ENCODE measurements around the gene THSD4.

DNA sequence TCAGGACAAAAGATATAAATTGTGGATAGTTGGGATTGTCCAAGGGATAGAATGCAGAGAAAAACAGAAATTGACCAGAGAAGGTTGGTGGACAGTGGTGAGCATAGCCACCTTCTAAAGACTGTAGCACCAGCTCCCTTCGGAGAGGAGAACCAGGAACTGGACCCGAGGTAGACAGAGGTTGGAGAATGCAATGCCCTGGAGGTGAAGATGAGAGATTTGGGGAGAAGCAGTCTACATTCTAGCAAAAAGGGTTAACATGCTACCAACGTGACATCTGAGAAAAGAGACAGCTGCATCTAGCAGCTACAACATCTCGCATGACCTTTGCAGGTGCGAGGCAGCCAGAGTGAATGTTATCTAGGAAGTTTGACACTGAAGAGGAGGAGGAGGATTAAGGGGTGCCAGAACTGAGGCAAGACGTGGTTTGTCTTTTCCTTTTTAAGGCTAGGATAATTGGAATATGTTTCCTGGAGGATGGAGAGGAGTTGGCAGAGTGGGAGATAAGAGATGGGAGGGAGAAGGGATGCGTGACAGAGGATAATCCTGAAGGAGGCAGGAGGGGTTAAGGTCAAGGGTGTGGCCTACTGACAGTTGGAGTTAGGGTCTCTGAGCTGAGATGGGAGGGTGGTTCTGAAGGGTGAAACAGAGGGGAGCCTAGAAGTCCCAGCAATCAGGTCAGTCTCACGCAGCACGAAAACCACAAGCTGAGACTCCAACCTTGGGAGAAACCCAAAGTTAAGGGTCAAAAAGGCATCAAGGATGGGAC lies 591.4 kb downstream of the THSD4 start:
- no peak for TF ChIP-seq ZFP36 (IDR thresholded peaks at IDR 0.05; ENCODE audit: low read depth, low read length, partially characterized antibody)
- no peak for TF ChIP-seq EZH2 (IDR thresholded peaks at IDR 0.05; ENCODE audit: borderline replicate concordance, low read depth, low read length)
- TF ChIP-seq, protein P1, sequence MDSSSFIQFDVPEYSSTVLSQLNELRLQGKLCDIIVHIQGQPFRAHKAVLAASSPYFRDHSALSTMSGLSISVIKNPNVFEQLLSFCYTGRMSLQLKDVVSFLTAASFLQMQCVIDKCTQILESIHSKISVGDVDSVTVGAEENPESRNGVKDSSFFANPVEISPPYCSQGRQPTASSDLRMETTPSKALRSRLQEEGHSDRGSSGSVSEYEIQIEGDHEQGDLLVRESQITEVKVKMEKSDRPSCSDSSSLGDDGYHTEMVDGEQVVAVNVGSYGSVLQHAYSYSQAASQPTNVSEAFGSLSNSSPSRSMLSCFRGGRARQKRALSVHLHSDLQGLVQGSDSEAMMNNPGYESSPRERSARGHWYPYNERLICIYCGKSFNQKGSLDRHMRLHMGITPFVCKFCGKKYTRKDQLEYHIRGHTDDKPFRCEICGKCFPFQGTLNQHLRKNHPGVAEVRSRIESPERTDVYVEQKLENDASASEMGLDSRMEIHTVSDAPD (CRISPR knock-in tag; IDR thresholded peaks at IDR 0.05): no peak
- no peak for TF ChIP-seq SREBF1 (IDR thresholded peaks at IDR 0.05; ENCODE audit: borderline replicate concordance, low read depth, low read length)
- TF ChIP-seq, protein P2, sequence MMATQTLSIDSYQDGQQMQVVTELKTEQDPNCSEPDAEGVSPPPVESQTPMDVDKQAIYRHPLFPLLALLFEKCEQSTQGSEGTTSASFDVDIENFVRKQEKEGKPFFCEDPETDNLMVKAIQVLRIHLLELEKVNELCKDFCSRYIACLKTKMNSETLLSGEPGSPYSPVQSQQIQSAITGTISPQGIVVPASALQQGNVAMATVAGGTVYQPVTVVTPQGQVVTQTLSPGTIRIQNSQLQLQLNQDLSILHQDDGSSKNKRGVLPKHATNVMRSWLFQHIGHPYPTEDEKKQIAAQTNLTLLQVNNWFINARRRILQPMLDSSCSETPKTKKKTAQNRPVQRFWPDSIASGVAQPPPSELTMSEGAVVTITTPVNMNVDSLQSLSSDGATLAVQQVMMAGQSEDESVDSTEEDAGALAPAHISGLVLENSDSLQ (IDR thresholded peaks at IDR 0.05): no peak
- no peak for TF ChIP-seq ETV6 (IDR thresholded peaks at IDR 0.05; ENCODE audit: borderline replicate concordance in 1 of 2, low read depth in 2 of 2, low read length in 1 of 2)
- no peak for TF ChIP-seq ETV6 (CRISPR knock-in tag; IDR thresholded peaks at IDR 0.05; ENCODE audit: borderline replicate concordance)
- TF ChIP-seq, protein P3, sequence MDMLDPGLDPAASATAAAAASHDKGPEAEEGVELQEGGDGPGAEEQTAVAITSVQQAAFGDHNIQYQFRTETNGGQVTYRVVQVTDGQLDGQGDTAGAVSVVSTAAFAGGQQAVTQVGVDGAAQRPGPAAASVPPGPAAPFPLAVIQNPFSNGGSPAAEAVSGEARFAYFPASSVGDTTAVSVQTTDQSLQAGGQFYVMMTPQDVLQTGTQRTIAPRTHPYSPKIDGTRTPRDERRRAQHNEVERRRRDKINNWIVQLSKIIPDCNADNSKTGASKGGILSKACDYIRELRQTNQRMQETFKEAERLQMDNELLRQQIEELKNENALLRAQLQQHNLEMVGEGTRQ (CRISPR knock-in tag; IDR thresholded peaks at IDR 0.05): no peak
- no peak for TF ChIP-seq ZSCAN29 (IDR thresholded peaks at IDR 0.05)
- TF ChIP-seq, protein P4, sequence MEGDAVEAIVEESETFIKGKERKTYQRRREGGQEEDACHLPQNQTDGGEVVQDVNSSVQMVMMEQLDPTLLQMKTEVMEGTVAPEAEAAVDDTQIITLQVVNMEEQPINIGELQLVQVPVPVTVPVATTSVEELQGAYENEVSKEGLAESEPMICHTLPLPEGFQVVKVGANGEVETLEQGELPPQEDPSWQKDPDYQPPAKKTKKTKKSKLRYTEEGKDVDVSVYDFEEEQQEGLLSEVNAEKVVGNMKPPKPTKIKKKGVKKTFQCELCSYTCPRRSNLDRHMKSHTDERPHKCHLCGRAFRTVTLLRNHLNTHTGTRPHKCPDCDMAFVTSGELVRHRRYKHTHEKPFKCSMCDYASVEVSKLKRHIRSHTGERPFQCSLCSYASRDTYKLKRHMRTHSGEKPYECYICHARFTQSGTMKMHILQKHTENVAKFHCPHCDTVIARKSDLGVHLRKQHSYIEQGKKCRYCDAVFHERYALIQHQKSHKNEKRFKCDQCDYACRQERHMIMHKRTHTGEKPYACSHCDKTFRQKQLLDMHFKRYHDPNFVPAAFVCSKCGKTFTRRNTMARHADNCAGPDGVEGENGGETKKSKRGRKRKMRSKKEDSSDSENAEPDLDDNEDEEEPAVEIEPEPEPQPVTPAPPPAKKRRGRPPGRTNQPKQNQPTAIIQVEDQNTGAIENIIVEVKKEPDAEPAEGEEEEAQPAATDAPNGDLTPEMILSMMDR (IDR thresholded peaks at IDR 0.05 in 2 of 3, conservative IDR thresholded peaks at IDR 0.05 in 1 of 3; ENCODE audit: insufficient read depth in 2 of 3, low read depth in 1 of 3, low read length in 3 of 3): no peak
